Measurements from ENCODE around the gene BRIP1.

BRIP1 gene

DNA sequence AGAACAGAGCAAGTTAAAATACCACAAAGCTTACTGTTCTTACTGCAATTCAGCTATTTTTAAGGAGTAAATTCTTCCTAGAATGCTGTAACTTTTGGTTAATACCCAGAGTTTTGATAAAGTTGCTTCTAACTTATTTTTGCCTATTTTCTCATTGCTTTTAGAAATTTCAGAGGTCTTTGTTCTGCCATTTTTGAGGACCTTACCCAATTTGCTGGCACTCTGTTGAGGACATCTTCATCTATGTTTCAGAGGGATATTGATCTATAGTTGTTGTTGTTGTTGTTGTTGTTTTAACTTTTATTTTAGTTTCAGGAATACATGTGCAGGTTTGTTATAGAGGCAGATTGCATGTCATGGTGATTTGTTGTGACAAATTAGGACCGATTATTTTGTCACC, 161.3 kb downstream of the BRIP1 start:
- H3K4me1 ChIP-seq = no peaks in the 10 kb centered on the region
- H3K9me3 ChIP-seq (ENCODE audit: control insufficient read depth, low read length) = no peaks in the 10 kb centered on the region

DNA sequence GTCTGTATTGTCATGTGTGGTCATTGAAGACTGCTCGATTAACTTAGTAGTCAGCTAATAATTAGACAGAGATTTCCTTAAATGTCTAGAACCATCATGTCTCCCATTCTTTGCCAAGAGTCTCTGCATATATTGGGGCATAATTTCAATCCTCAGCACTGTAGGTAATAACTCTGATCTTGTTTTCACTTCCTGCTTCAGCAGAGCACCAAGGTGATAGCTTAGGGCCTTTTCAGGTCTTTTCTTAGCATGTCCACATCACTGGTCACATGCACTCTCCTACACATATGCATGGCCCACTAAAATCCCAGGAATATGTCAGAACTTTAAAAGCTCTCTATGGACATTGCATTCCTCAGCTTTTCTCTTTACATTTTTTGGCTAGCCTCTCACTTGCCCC, 162.0 kb downstream of the BRIP1 start:
- TF ChIP-seq, protein P1, sequence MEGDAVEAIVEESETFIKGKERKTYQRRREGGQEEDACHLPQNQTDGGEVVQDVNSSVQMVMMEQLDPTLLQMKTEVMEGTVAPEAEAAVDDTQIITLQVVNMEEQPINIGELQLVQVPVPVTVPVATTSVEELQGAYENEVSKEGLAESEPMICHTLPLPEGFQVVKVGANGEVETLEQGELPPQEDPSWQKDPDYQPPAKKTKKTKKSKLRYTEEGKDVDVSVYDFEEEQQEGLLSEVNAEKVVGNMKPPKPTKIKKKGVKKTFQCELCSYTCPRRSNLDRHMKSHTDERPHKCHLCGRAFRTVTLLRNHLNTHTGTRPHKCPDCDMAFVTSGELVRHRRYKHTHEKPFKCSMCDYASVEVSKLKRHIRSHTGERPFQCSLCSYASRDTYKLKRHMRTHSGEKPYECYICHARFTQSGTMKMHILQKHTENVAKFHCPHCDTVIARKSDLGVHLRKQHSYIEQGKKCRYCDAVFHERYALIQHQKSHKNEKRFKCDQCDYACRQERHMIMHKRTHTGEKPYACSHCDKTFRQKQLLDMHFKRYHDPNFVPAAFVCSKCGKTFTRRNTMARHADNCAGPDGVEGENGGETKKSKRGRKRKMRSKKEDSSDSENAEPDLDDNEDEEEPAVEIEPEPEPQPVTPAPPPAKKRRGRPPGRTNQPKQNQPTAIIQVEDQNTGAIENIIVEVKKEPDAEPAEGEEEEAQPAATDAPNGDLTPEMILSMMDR (IDR thresholded peaks at IDR 0.05) = no peak
- Histone ChIP-seq H3K9me3 (ENCODE audit: control insufficient read depth, low read length) (no peaks in the 10 kb centered on the region), H2AFZ (no peak overlapping the region), H3K4me2 (ENCODE audit: low read length) (no peak overlapping the region), H3K79me2 (no peaks in the 10 kb centered on the region), H3K4me1 (no peaks in the 10 kb centered on the region), H3K27ac (no peak overlapping the region), H3K27me3 (ENCODE audit: control insufficient read depth, insufficient read depth, low read length) (no peaks in the 10 kb centered on the region), H3K4me3 (ENCODE audit: low read depth, low read length) (no peak overlapping the region), H3K9ac (no peak overlapping the region), H3K36me3 (ENCODE audit: control insufficient read depth, insufficient read depth, low read length) (no peaks in the 10 kb centered on the region)

More for the DNA sequence above, 161.3 kb downstream of the BRIP1 start:
- H2AFZ ChIP-seq = no peak overlapping the region
- H3K79me2 ChIP-seq = no peaks in the 10 kb centered on the region
- H3K4me2 ChIP-seq (ENCODE audit: low read length) = no peak overlapping the region
- H3K27ac ChIP-seq = no peak overlapping the region
- TF ChIP-seq, protein P1 (IDR thresholded peaks at IDR 0.05) = no peak
- no peak overlapping the region for H3K4me3 ChIP-seq (ENCODE audit: low read depth, low read length)
- no peaks in the 10 kb centered on the region for H3K27me3 ChIP-seq (ENCODE audit: control insufficient read depth, insufficient read depth, low read length)
- H3K36me3 ChIP-seq (ENCODE audit: control insufficient read depth, insufficient read depth, low read length) = no peaks in the 10 kb centered on the region
- no peak overlapping the region for H3K9ac ChIP-seq

DNA sequence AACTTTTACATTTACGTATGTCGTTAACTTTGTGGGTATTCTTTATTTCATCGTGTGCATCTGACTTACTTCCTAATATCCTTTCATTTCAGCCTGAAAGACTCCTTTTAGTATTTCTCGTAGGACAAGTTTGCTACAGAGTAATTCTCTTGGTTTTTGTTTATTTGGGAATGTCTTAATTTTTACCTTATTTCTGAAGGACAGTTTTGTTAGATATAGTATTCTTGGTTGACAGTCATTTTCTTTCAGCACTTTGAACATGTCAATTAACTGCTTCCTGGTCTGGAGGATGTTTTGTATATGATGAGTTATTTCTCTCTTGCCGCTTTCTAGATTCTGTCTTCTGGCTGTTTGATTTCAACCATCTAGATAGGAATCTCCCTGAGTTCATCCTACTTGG, 163.1 kb downstream of the BRIP1 start:
- no peaks in the 10 kb centered on the region for H3K27me3 ChIP-seq (ENCODE audit: control insufficient read depth, insufficient read depth, low read length)
- H2AFZ ChIP-seq = no peak overlapping the region
- H3K4me1 ChIP-seq = no peaks in the 10 kb centered on the region
- no peak overlapping the region for H3K4me2 ChIP-seq (ENCODE audit: low read length)
- H3K9me3 ChIP-seq (ENCODE audit: control insufficient read depth, low read length) = no peaks in the 10 kb centered on the region
- H3K79me2 ChIP-seq = no peaks in the 10 kb centered on the region
- no peaks in the 10 kb centered on the region for H3K36me3 ChIP-seq (ENCODE audit: control insufficient read depth, insufficient read depth, low read length)
- H3K4me3 ChIP-seq (ENCODE audit: low read depth, low read length) = no peak overlapping the region
- TF ChIP-seq, protein P1 (IDR thresholded peaks at IDR 0.05) = no peak
- no peak overlapping the region for H3K27ac ChIP-seq
- H3K9ac ChIP-seq = no peak overlapping the region

DNA sequence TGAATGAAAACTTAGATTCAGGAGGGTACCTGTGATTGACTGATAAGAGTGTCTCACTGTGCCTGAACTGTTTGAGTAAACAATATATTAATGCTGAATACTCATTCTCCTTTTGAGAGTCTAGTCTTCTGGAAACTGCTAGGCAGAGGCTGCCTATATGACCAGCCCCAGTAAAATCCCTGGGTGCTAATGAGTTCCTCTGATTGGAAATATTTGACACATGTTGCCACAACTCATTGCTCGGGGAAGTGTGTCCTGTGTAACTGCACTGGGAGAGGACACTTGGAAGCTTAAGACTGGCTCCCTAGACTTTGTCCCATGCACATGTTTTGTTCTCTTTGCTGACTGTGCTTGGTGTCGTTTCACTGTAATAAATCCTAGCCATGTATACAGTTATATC, 163.6 kb downstream of the BRIP1 start:
- H3K4me2 ChIP-seq (ENCODE audit: low read length) = no peak overlapping the region
- no peaks in the 10 kb centered on the region for H3K79me2 ChIP-seq
- H2AFZ ChIP-seq = no peak overlapping the region
- no peaks in the 10 kb centered on the region for H3K27me3 ChIP-seq (ENCODE audit: control insufficient read depth, insufficient read depth, low read length)
- H3K9ac ChIP-seq = no peak overlapping the region
- TF ChIP-seq, protein P1 (IDR thresholded peaks at IDR 0.05) = no peak
- H3K9me3 ChIP-seq (ENCODE audit: control insufficient read depth, low read length) = no peaks in the 10 kb centered on the region
- no peak overlapping the region for H3K4me3 ChIP-seq (ENCODE audit: low read depth, low read length)
- no peaks in the 10 kb centered on the region for H3K4me1 ChIP-seq
- H3K36me3 ChIP-seq (ENCODE audit: control insufficient read depth, insufficient read depth, low read length) = no peaks in the 10 kb centered on the region
- no peak overlapping the region for H3K27ac ChIP-seq

DNA sequence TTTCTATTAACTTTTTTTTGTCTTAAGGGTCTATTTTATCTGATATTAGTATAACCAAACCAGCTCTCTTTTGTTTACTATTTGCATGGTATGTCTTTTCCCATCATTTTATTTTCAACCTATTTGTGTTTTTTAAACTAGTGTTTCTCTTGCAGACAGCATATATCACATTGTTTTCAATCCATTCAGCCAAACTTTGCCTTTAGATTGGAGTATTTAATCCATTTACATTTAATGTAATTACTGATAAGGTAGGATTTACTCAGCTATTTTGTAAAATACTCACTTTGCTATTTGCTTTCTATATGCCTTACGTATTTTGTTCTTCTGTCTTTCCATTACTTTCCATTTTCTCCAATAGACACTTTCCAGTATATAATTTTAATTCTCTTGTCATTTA, 164.3 kb downstream of the BRIP1 start:
- Histone ChIP-seq H2AFZ (no peak overlapping the region), H3K36me3 (ENCODE audit: control insufficient read depth, insufficient read depth, low read length) (no peaks in the 10 kb centered on the region), H3K27ac (no peak overlapping the region), H3K9ac (no peak overlapping the region), H3K9me3 (ENCODE audit: control insufficient read depth, low read length) (no peaks in the 10 kb centered on the region), H3K4me3 (ENCODE audit: low read depth, low read length) (no peak overlapping the region), H3K79me2 (no peaks in the 10 kb centered on the region), H3K4me1 (no peaks in the 10 kb centered on the region), H3K27me3 (ENCODE audit: control insufficient read depth, insufficient read depth, low read length) (no peaks in the 10 kb centered on the region), H3K4me2 (ENCODE audit: low read length) (no peak overlapping the region)
- TF ChIP-seq, protein P1 (IDR thresholded peaks at IDR 0.05) = no peak
